ENCODE data around the gene FPR1.

The FPR1 gene

DNA sequence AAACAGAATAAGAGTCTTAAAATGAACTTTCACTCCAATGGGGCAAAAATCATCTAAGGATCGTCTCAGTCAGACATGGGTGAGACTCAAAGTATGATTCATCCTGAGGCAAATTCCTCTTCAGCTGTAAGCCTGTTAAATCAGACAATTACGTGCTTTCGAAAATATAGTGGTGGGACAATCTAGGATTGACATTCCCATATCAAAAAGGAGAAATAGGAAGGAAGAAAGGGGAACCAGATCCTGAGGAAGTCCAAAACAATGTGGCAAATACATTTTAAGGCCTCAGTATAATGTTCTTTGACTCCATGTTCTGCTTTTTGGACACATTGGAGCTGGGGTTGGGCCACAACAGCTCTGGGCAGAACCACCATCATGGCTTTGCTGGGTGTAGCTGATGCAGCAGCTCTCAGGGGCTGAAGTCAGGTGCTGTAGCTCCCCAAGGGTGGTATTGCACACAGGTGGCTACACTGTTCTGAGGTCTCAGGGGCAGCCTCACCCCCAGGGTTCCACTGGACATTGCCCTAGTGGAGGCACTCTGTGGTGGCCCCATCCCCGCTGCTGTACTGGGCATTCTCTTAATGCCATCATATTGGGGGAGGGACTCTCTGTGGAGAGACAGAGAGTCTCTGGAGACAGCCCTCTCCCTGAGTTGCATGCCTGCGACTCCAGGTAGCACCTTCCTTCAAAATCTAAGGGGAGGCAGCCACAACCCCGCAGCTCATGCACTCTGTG is 37.5 kb upstream of the FPR1 start:
- Histone ChIP-seq H3K9ac (ENCODE audit: low read depth, low read length) (no peak overlapping the region), H3K27me3 (ENCODE audit: control insufficient read depth, insufficient read depth, low read length) (no peaks in the 10 kb centered on the region), H3K27ac (ENCODE audit: low read depth, low read length) (no peak overlapping the region), H3K36me3 (ENCODE audit: control insufficient read depth, insufficient read depth, low read length) (no peaks in the 10 kb centered on the region), H3K4me3 (ENCODE audit: low read depth, low read length) (no peak overlapping the region), H3K9me3 (ENCODE audit: control insufficient read depth, insufficient read depth, low read length) (peaks cover 32% of the 10 kb centered on the region), H3K4me1 (ENCODE audit: control insufficient read depth, insufficient read depth, low read length) (no peaks in the 10 kb centered on the region)

DNA sequence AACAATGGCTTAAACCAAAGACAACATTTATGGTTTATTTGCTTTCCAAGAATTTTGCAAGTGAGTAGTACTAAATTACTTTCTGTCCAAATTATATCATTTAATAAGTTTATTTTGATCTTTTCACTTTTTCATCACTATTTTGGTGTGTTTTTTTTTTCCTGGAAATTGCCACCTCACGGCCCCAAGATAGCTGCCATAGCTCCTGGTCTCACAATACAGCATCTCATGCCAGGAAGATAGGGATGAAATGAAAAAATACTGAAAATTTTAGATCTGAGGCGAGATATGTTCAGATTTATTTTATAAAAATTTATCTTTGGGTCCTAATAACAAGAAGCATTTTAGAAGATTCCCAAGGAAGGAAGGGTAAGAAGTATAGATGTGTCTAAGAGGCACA is 36.4 kb upstream of the FPR1 start:
- H3K4me1 ChIP-seq (ENCODE audit: control insufficient read depth, insufficient read depth, low read length): no peaks in the 10 kb centered on the region
- no peak overlapping the region for H3K4me3 ChIP-seq (ENCODE audit: low read depth, low read length)
- H3K27me3 ChIP-seq (ENCODE audit: control insufficient read depth, insufficient read depth, low read length): no peaks in the 10 kb centered on the region
- no peak overlapping the region for H3K27ac ChIP-seq (ENCODE audit: low read depth, low read length)
- no peaks in the 10 kb centered on the region for H3K36me3 ChIP-seq (ENCODE audit: control insufficient read depth, insufficient read depth, low read length)
- peaks cover 23% of the 10 kb centered on the region for H3K9me3 ChIP-seq (ENCODE audit: control insufficient read depth, insufficient read depth, low read length)
- no peak overlapping the region for H3K9ac ChIP-seq (ENCODE audit: low read depth, low read length)

DNA sequence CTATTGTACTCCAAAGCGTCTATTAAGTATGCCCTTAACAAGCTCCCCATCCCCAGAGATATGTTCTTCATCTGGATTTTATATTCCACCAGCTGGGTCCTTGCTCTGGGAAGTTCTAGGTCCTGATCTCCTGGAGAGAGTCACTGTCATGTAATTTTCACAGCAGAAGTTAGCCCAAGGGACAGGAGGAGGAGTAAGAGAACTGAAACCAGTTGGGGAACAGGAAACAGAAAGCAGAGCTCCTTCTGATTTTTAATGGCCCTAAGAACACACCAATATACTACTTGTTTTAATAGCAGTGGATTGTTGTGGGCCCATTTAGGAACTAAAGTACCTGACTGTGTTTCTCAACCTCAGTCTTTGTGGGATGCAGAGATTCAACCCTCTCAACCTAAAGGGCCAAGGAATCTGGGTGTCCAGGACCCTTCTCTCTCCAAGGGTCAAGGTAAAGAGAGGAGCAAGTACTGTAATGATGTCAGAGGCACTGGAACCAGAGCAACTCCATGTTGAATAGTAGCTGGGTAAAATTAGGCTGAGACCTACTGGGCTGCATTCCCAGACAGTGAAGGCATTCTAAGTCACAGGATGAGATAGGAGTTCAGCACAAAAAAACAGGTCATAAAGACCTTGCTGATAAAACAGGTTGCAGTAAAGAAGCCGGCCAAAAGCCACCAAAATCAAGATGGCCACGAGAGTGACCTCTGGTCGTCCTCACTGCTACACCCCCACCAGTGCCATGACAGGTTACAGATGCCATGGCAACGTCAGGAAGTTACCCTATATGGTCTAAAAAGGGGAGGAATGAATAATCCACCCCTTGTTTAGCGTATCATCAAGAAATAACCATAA is 35.2 kb upstream of the FPR1 start:
- H3K9ac ChIP-seq (ENCODE audit: low read depth, low read length): no peak overlapping the region

DNA sequence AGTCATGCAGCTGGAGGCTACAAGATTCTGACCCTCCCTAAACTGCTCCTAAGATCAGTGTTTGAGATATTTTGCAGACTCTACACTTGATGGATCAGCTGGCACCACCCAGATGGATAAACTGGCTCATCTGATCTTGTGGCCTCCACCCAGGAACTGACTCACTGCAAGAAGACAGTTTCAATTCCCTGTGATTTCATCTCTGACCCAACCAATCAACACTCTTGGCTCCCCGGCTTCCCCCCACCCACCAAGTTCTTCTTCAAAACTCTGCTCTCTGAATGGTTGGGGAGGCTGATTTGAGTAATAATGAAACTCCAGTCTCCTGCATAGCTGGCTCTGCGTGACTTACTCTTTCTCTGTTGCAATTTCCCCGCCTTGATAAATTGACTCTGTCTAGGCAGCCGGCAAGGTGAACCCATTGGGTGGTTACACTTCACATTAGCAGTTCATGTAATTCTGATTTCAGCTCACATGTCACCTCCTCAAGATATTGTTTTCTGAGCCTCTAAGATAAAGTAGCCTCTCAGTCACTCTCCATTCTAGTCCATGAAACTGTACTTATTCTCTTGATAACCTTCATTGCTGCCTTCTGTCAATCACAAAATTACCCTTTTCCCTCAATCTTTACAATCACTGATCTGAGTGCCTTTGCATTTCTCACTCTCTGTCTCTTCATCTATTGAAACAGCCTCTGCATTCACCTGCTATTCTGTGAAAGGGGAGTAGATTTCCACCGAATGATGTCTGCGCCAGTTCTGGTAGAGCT is 33.4 kb upstream of the FPR1 start:
- no peaks in the 10 kb centered on the region for H3K4me1 ChIP-seq (ENCODE audit: control insufficient read depth, insufficient read depth, low read length)
- H3K9me3 ChIP-seq (ENCODE audit: control insufficient read depth, insufficient read depth, low read length): peaks cover 17% of the 10 kb centered on the region
- no peak overlapping the region for H3K27ac ChIP-seq (ENCODE audit: low read depth, low read length)
- H3K4me3 ChIP-seq (ENCODE audit: low read depth, low read length): no peak overlapping the region
- H3K27me3 ChIP-seq (ENCODE audit: control insufficient read depth, insufficient read depth, low read length): 0 out of 2 replicates have a peak, but pooled peaks cover 7% of the 10 kb centered on the region
- no peak overlapping the region for H3K9ac ChIP-seq (ENCODE audit: low read depth, low read length)
- H3K36me3 ChIP-seq (ENCODE audit: control insufficient read depth, insufficient read depth, low read length): no peaks in the 10 kb centered on the region

More for the DNA sequence above, 35.2 kb upstream of the FPR1 start:
- no peaks in the 10 kb centered on the region for H3K27me3 ChIP-seq (ENCODE audit: control insufficient read depth, insufficient read depth, low read length)
- H3K27ac ChIP-seq (ENCODE audit: low read depth, low read length): no peak overlapping the region
- peaks cover 23% of the 10 kb centered on the region for H3K9me3 ChIP-seq (ENCODE audit: control insufficient read depth, insufficient read depth, low read length)
- H3K4me1 ChIP-seq (ENCODE audit: control insufficient read depth, insufficient read depth, low read length): no peaks in the 10 kb centered on the region
- H3K36me3 ChIP-seq (ENCODE audit: control insufficient read depth, insufficient read depth, low read length): no peaks in the 10 kb centered on the region
- H3K4me3 ChIP-seq (ENCODE audit: low read depth, low read length): no peak overlapping the region

DNA sequence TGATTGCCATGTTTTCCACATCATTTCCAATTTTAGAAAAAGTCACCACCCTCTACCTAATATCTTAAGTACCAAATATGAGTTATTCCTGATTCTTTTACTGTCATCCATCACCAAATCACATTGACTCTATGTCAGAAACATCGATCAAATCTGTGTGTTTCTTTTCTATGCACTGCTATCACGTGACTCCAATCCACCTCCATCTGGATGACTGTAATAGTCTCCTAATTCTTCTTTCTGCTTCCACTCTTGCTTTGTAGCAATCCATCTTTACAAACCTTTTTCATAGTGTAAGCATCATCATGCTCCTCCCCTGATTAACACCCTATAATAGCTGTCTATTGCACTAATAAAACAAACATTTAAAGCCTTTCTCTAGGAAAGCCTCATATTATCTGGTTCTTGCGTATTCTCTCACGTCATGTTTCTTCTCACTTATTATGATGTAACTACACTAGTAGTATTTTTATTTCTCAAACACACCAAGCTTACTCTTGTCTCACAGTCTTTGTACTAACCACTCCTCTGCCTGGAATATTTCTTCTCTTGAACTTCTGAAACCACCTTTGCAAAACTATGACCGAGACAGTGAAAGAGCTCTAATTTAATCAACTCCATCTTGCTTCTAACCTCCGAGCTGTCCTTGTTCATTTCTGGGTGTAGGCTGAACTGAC is 32.6 kb upstream of the FPR1 start:
- no peaks in the 10 kb centered on the region for H3K4me1 ChIP-seq (ENCODE audit: control insufficient read depth, insufficient read depth, low read length)
- no peaks in the 10 kb centered on the region for H3K36me3 ChIP-seq (ENCODE audit: control insufficient read depth, insufficient read depth, low read length)
- 0 out of 2 replicates have a peak, but pooled peaks cover 8% of the 10 kb centered on the region for H3K27me3 ChIP-seq (ENCODE audit: control insufficient read depth, insufficient read depth, low read length)
- H3K9me3 ChIP-seq (ENCODE audit: control insufficient read depth, insufficient read depth, low read length): peaks cover 12% of the 10 kb centered on the region
- no peak overlapping the region for H3K9ac ChIP-seq (ENCODE audit: low read depth, low read length)
- H3K4me3 ChIP-seq (ENCODE audit: low read depth, low read length): no peak overlapping the region
- H3K27ac ChIP-seq (ENCODE audit: low read depth, low read length): no peak overlapping the region

- Histone ChIP-seq H3K9me3 (ENCODE audit: control insufficient read depth, insufficient read depth, low read length) (peaks cover 10% of the 10 kb centered on the region), H3K36me3 (ENCODE audit: control insufficient read depth, insufficient read depth, low read length) (no peaks in the 10 kb centered on the region), H3K4me3 (ENCODE audit: low read depth, low read length) (no peak overlapping the region), H3K27me3 (ENCODE audit: control insufficient read depth, insufficient read depth, low read length) (0 out of 2 replicates have a peak, but pooled peaks cover 10% of the 10 kb centered on the region), H3K27ac (ENCODE audit: low read depth, low read length) (no peak overlapping the region), H3K4me1 (ENCODE audit: control insufficient read depth, insufficient read depth, low read length) (no peaks in the 10 kb centered on the region), H3K9ac (ENCODE audit: low read depth, low read length) (no peak overlapping the region)
Observed at GRCh38 chr19:51783372-51783771, 31.7 kb upstream of the FPR1 start.

- no peak overlapping the region for H3K27ac ChIP-seq (ENCODE audit: low read depth, low read length)
- no peaks in the 10 kb centered on the region; the same call in none of the 2 replicates for H3K9me3 ChIP-seq (ENCODE audit: control insufficient read depth, insufficient read depth, low read length)
- no peak overlapping the region for H3K4me3 ChIP-seq (ENCODE audit: low read depth, low read length)
- H3K4me1 ChIP-seq (ENCODE audit: control insufficient read depth, insufficient read depth, low read length): no peaks in the 10 kb centered on the region
- H3K36me3 ChIP-seq (ENCODE audit: control insufficient read depth, insufficient read depth, low read length): no peaks in the 10 kb centered on the region
- no peak overlapping the region for H3K9ac ChIP-seq (ENCODE audit: low read depth, low read length)
- 0 out of 2 replicates have a peak, but pooled peaks cover 10% of the 10 kb centered on the region for H3K27me3 ChIP-seq (ENCODE audit: control insufficient read depth, insufficient read depth, low read length)
Observed at GRCh38 chr19:51781999-51782398, 30.3 kb upstream of the FPR1 start.

- Histone ChIP-seq H3K9ac (ENCODE audit: low read depth, low read length) (no peak overlapping the region), H3K4me1 (ENCODE audit: control insufficient read depth, insufficient read depth, low read length) (no peaks in the 10 kb centered on the region), H3K27me3 (ENCODE audit: control insufficient read depth, insufficient read depth, low read length) (0 out of 2 replicates have a peak, but pooled peaks cover 10% of the 10 kb centered on the region), H3K9me3 (ENCODE audit: control insufficient read depth, insufficient read depth, low read length) (no peaks in the 10 kb centered on the region), H3K27ac (ENCODE audit: low read depth, low read length) (no peak overlapping the region), H3K36me3 (ENCODE audit: control insufficient read depth, insufficient read depth, low read length) (no peaks in the 10 kb centered on the region), H3K4me3 (ENCODE audit: low read depth, low read length) (no peak overlapping the region)
Observed at GRCh38 chr19:51780270-51780669, 28.6 kb upstream of the FPR1 start.

DNA sequence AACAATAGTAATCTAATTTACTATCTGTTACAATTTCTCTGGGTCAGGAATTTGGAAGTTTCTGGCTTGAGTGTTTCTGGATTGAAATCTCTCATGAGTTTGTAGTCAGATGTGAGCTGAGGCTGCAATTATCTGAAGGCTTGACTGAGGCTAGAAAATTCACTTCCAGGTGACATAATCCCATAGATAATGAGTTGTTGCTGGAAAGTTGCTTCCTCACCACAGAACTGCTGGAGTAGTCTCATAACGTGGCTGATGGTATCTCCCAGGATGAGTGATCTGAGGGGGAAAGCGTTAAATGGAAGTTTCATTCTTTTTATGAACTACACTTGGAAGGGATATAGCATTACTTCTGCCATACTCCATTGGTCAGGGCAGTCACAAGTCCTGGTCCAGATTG is 28.0 kb upstream of the FPR1 start:
- H3K4me3 ChIP-seq (ENCODE audit: low read depth, low read length): no peak overlapping the region
- no peaks in the 10 kb centered on the region for H3K4me1 ChIP-seq (ENCODE audit: control insufficient read depth, insufficient read depth, low read length)
- H3K9ac ChIP-seq (ENCODE audit: low read depth, low read length): no peak overlapping the region
- H3K9me3 ChIP-seq (ENCODE audit: control insufficient read depth, insufficient read depth, low read length): no peaks in the 10 kb centered on the region
- no peaks in the 10 kb centered on the region for H3K36me3 ChIP-seq (ENCODE audit: control insufficient read depth, insufficient read depth, low read length)
- no peak overlapping the region for H3K27ac ChIP-seq (ENCODE audit: low read depth, low read length)
- H3K27me3 ChIP-seq (ENCODE audit: control insufficient read depth, insufficient read depth, low read length): 0 out of 2 replicates have a peak, but pooled peaks cover 10% of the 10 kb centered on the region

GRCh38 chr19:51779181-51779580 is 27.5 kb upstream of the FPR1 start:
- no peak overlapping the region for H3K27ac ChIP-seq (ENCODE audit: low read depth, low read length)
- no peaks in the 10 kb centered on the region; the same call in 1 of the 2 replicates for H3K9me3 ChIP-seq (ENCODE audit: control insufficient read depth, insufficient read depth, low read length)
- no peaks in the 10 kb centered on the region for H3K4me1 ChIP-seq (ENCODE audit: control insufficient read depth, insufficient read depth, low read length)
- no peaks in the 10 kb centered on the region for H3K36me3 ChIP-seq (ENCODE audit: control insufficient read depth, insufficient read depth, low read length)
- 0 out of 2 replicates have a peak, but pooled peaks cover 10% of the 10 kb centered on the region for H3K27me3 ChIP-seq (ENCODE audit: control insufficient read depth, insufficient read depth, low read length)
- no peak overlapping the region for H3K4me3 ChIP-seq (ENCODE audit: low read depth, low read length)
- H3K9ac ChIP-seq (ENCODE audit: low read depth, low read length): no peak overlapping the region

Measured in HUES48 (cell line).